ENCODE data around the gene TBC1D16. TPM values are rescaled to one million over a fixed set of nuclear protein-coding genes. Genes with fewer than 3 reads are reported as not detected.

Gene TBC1D16
- total RNA-seq, 1 experiment from 2014 or later = 85.8 TPM

- H3K23ac ChIP-seq (ENCODE audit: insufficient read length, low read depth, low read length) = no peak overlapping the region
- no peak overlapping the region for H4K8ac ChIP-seq (replicated peaks; ENCODE audit: insufficient read length, low read depth, low read length)
- no peak overlapping the region for H4K91ac ChIP-seq (ENCODE audit: insufficient read length, low read depth, low read length)
- no peak overlapping the region for H3K4me3 Mint-ChIP-seq
- no peaks in the 10 kb centered on the region; the same call in 1 of the 2 replicates for H3K27me3 Mint-ChIP-seq (ENCODE audit: low read depth)
- no peak overlapping the region for H3K4me2 ChIP-seq (ENCODE audit: insufficient read depth, insufficient read length, low read length)
- H3K9me3 ChIP-seq (ENCODE audit: control insufficient read depth, low read depth, low read length) = no peaks in the 10 kb centered on the region
- no peak for TF ChIP-seq CTCF (conservative IDR thresholded peaks at IDR 0.05)
- H2BK20ac ChIP-seq (ENCODE audit: low read depth, low read length, poor library complexity, severe bottlenecking) = no peak overlapping the region
- peaks cover 28 to 41% of the 10 kb centered on the region in 2 experiments for H3K4me1 Mint-ChIP-seq
- H3K27ac Mint-ChIP-seq = peak overlapping the region in 2 of 3 experiments; percentile 43 to 79; a peak in 2 of 7 replicates
- H3K4ac ChIP-seq (ENCODE audit: low read depth, low read length) = no peak overlapping the region
- no peak for DNase-seq
- H2BK12ac ChIP-seq (ENCODE audit: insufficient read length, low read depth, low read length) = no peak overlapping the region
- H2BK15ac ChIP-seq (ENCODE audit: low read depth, low read length) = no peak overlapping the region
- no peak overlapping the region for H4K5ac ChIP-seq (ENCODE audit: insufficient read length, low read depth, low read length)
- H3K18ac ChIP-seq (ENCODE audit: insufficient read length, low read depth, low read length) = no peak overlapping the region
- H2BK5ac ChIP-seq (ENCODE audit: insufficient read length, low read length) = no peak overlapping the region
- WGBS (ENCODE audit: extremely low coverage, insufficient read length, low lambda C conversion rate) = no CpG with 5 or more reads among the region's 31 CpGs
- H3K9ac ChIP-seq (ENCODE audit: extremely low read depth, insufficient read length, low read length) = no peak overlapping the region
- no peak overlapping the region for H3K27ac ChIP-seq (ENCODE audit: insufficient read length, low read depth, low read length)
- H3K79me2 ChIP-seq (ENCODE audit: insufficient read depth, low read length) = no peaks in the 10 kb centered on the region
- H3T11ph ChIP-seq (ENCODE audit: low read length) = no peak overlapping the region
- no peak overlapping the region for H2BK120ac ChIP-seq (ENCODE audit: low read depth, low read length, poor library complexity, severe bottlenecking)
- no peak overlapping the region for H3K14ac ChIP-seq (ENCODE audit: insufficient read depth, low read length)
- H3K9me3 Mint-ChIP-seq = no peaks in the 10 kb centered on the region
- H3K4me1 ChIP-seq (ENCODE audit: insufficient read depth, low read length) = no peaks in the 10 kb centered on the region
- H3K27me3 ChIP-seq (ENCODE audit: insufficient read depth, low read length) = no peaks in the 10 kb centered on the region
- H3K23me2 ChIP-seq (ENCODE audit: insufficient read length, low read depth, low read length, poor library complexity, severe bottlenecking) = no peaks in the 10 kb centered on the region
- H2AK5ac ChIP-seq (ENCODE audit: insufficient read length, low read length) = no peak overlapping the region
- no peaks in the 10 kb centered on the region for H4K20me1 ChIP-seq (ENCODE audit: control insufficient read depth, insufficient read depth, insufficient read length)
- no peak overlapping the region for H2AFZ ChIP-seq (ENCODE audit: low read length)
- H3K56ac ChIP-seq (ENCODE audit: insufficient read length, low read depth, low read length) = no peak overlapping the region
- peaks cover 32 to 53% (median 44%) of the 10 kb centered on the region in 3 experiments for H3K36me3 Mint-ChIP-seq (ENCODE audit: insufficient read depth in 1 of 3, low read depth in 3 of 3)
- no peaks in the 10 kb centered on the region for H3K79me1 ChIP-seq (ENCODE audit: insufficient read depth, low read depth, low read length, poor library complexity, severe bottlenecking)
These were observed 95.1 kb downstream of the TBC1D16 start for GRCh38 chr17:79940459-79941087.
